A673 (cell line): Measurements from ENCODE around the gene PHETA2.

Experiments
- EZH2 ChIP-seq: fragments of 200-600 bp; sonication (generic); IDR thresholded peaks from 2 replicates; pipeline ENCODE4 v1.6.1; 2017; ENCODE audit warnings: borderline replicate concordance, low read depth, mild to moderate bottlenecking, mixed read lengths, antibody characterized with exemption, low read length; ENCODE audit not compliant: poor library complexity, severe bottlenecking
- TF ChIP-seq, protein P1 (sequence below): fragments of 300-800, 200-600 bp; sonication (generic); conservative IDR thresholded peaks from 2 replicates; pipeline ENCODE4 v1.5.1; 2017; ENCODE audit warnings: low read depth, mild to moderate bottlenecking, antibody characterized with exemption, low read length, moderate library complexity, mixed read lengths

GRCh38 chr22:42067671-42068251 is 6.3 kb upstream of the PHETA2 start:
- TF ChIP-seq, protein P1, sequence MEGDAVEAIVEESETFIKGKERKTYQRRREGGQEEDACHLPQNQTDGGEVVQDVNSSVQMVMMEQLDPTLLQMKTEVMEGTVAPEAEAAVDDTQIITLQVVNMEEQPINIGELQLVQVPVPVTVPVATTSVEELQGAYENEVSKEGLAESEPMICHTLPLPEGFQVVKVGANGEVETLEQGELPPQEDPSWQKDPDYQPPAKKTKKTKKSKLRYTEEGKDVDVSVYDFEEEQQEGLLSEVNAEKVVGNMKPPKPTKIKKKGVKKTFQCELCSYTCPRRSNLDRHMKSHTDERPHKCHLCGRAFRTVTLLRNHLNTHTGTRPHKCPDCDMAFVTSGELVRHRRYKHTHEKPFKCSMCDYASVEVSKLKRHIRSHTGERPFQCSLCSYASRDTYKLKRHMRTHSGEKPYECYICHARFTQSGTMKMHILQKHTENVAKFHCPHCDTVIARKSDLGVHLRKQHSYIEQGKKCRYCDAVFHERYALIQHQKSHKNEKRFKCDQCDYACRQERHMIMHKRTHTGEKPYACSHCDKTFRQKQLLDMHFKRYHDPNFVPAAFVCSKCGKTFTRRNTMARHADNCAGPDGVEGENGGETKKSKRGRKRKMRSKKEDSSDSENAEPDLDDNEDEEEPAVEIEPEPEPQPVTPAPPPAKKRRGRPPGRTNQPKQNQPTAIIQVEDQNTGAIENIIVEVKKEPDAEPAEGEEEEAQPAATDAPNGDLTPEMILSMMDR = no peak
- TF ChIP-seq EZH2 = no peak
